Endodermal cell (in vitro differentiated cells): ENCODE data around the gene BUB1B. TPM values are rescaled to one million over a fixed set of nuclear protein-coding genes. Genes with fewer than 3 reads are reported as not detected.

Experiments
- DNase-seq: peaks from one replicate; pipeline ENCODE4 v3.0.0-alpha.2; 2017
- H3K27ac ChIP-seq: 2 replicates; pipeline ENCODE4 v1.5.1; 2013; ENCODE audit warnings: mild to moderate bottlenecking, low read depth, low read length, moderate library complexity
- H3K27me3 ChIP-seq: 2 replicates; pipeline ENCODE4 v1.6.1; 2013; ENCODE audit warnings: mild to moderate bottlenecking, low read length, moderate library complexity; ENCODE audit not compliant: insufficient read depth, control insufficient read depth, poor library complexity, severe bottlenecking
- H3K36me3 ChIP-seq: 2 replicates; pipeline ENCODE4 v1.7.0; 2013; ENCODE audit warnings: mild to moderate bottlenecking, low read length, moderate library complexity; ENCODE audit not compliant: control insufficient read depth, insufficient read depth
- H3K4me1 ChIP-seq: one replicate; pipeline ENCODE4 v1.7.0; 2013; ENCODE audit warnings: low read length; ENCODE audit not compliant: control insufficient read depth, insufficient read depth
- H3K4me3 ChIP-seq: 2 replicates; pipeline ENCODE4 v1.5.1; 2013; ENCODE audit warnings: mild to moderate bottlenecking, low read length, moderate library complexity
- H3K9ac ChIP-seq: 2 replicates; pipeline ENCODE4 v1.6.1; 2013; ENCODE audit warnings: mild to moderate bottlenecking, low read length, moderate library complexity; ENCODE audit not compliant: poor library complexity, severe bottlenecking; ENCODE audit errors: extremely low read depth
- H3K9me3 ChIP-seq: 2 replicates; pipeline ENCODE4 v1.6.1; 2013; ENCODE audit warnings: mild to moderate bottlenecking, low read length, moderate library complexity; ENCODE audit not compliant: control insufficient read depth
- H3K27ac Mint-ChIP-seq: 2 replicates; pipeline ENCODE4 v1.8.0; 2020; ENCODE audit warnings: mixed read lengths
- H3K27me3 Mint-ChIP-seq: 2 replicates; pipeline ENCODE4 v1.8.0; 2021; ENCODE audit warnings: mild to moderate bottlenecking, mixed read lengths; ENCODE audit not compliant: insufficient read depth
- H3K36me3 Mint-ChIP-seq: 2 replicates; pipeline ENCODE4 v1.8.0; 2020; ENCODE audit warnings: low read depth, mixed read lengths
- H3K4me1 Mint-ChIP-seq: 2 replicates; pipeline ENCODE4 v1.8.0; 2020; ENCODE audit warnings: mixed read lengths
- H3K4me3 Mint-ChIP-seq: 2 replicates; pipeline ENCODE4 v1.8.0; 2020; ENCODE audit warnings: mild to moderate bottlenecking, moderate library complexity, mixed read lengths
- H3K9me3 Mint-ChIP-seq: 2 replicates; pipeline ENCODE4 v1.8.0; 2020; ENCODE audit warnings: mild to moderate bottlenecking, mixed read lengths
- WGBS, 2 experiments: methylation state at CpG; one replicate each; pipeline versions ENCODE4 v1.1.5 to v1.1.7; 2013; ENCODE audit warnings: missing lambda C conversion rate in 2 of 2, mixed read lengths in 1 of 2; ENCODE audit not compliant: insufficient coverage in 1 of 2, insufficient read length in 1 of 2; 5-methylcytosine and 5-hydroxymethylcytosine counted together
- total RNA-seq, 2 donors: library from RNA; stranded (reverse); fragmentation: NEBNext Ultra II Directional in 1 of 2; extraction: Animal tissue kit (Norgen Biotek cat#: 25700) in 1 of 2; gene quantifications; 2 replicates in 1 of 2; 3 replicates in 1 of 2; pipeline ENCODE4 v1.2.1, GENCODE V29; 2021
- TF ChIP-seq, protein P1 (sequence below): fragments of 200-600 bp; sonication (generic); conservative IDR thresholded peaks from 2 replicates; pipeline ENCODE4 v1.5.0; 2021; ENCODE audit warnings: antibody characterized with exemption, mild to moderate bottlenecking

BUB1B gene
- total RNA-seq, 2 donors from 2014 or later = 58.6 to 108 TPM

DNA sequence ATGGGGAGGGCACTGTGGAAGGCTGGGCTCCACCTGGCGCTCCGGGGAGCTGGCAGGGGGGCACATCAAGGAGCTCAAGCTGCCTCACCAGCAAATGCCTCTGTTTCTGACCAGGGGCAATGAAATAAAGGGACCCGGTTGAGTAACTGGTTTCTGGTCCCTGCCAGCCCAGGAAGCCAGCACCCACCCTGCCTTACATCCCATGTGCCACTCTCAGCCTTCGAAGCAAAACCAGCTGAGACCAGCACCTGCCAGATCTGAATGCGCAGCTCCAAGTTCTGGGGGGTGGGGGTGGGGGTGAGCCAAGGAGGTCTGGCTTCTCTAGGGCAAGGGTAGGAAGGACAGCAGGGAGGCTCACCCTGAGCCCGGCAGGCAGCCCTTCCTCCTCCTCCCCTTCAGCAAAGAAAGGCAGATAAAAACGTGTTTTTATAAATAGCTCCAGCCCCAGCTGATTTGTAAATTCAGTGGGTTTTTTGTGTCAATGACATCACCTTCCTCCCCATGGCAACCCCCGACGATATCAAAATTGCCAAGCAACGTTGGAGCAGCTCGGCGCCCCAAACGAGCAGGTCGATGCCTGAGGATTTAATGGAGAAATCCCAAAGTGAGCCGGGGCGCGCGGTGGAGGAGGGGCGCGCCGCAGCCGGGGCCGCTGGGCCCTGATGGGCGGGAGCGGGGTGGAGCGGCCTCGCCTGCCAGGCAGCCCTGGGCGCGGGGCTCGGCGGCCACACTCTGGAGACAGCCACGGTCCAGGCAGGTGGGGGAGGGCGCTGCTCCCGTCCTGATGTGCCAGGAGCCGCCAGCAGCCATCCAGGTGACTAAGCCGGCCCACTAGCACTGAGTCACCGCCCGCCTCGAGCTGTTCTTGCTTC, 77.9 kb downstream of the BUB1B start, which contains the start of gene PAK6:
Gene PAK6 (plus strand): TSS at position 532 of the 872 bp plus-strand sequence. CDS start 25,723 bp downstream, outside the sequence.
- H3K4me1 ChIP-seq = peaks cover 3% of the 10 kb centered on the region
- WGBS, 2 experiments = 6 to 9% methylated on average over 25 to 39 of the region's 39 CpGs
- Mint-ChIP-seq H3K9me3 (no peaks in the 10 kb centered on the region), H3K4me3 (peak within 1 kb of the TSS; percentile 39), H3K27ac (peak within 1 kb of the TSS; percentile 19), H3K27me3 (peaks cover 29% of the 10 kb centered on the region), H3K36me3 (no peaks in the 10 kb centered on the region), H3K4me1 (peaks cover 17% of the 10 kb centered on the region)
- no peak within 1 kb of the TSS for H3K9ac ChIP-seq
- H3K27me3 ChIP-seq = peaks cover 16% of the 10 kb centered on the region
- no peaks in the 10 kb centered on the region for H3K9me3 ChIP-seq
- no peaks in the 10 kb centered on the region for H3K36me3 ChIP-seq
- peak within 1 kb of the TSS; percentile 69 for H3K4me3 ChIP-seq
- peak; percentile 96 for DNase-seq
- no peak within 1 kb of the TSS for H3K27ac ChIP-seq
- TF ChIP-seq, protein P1, sequence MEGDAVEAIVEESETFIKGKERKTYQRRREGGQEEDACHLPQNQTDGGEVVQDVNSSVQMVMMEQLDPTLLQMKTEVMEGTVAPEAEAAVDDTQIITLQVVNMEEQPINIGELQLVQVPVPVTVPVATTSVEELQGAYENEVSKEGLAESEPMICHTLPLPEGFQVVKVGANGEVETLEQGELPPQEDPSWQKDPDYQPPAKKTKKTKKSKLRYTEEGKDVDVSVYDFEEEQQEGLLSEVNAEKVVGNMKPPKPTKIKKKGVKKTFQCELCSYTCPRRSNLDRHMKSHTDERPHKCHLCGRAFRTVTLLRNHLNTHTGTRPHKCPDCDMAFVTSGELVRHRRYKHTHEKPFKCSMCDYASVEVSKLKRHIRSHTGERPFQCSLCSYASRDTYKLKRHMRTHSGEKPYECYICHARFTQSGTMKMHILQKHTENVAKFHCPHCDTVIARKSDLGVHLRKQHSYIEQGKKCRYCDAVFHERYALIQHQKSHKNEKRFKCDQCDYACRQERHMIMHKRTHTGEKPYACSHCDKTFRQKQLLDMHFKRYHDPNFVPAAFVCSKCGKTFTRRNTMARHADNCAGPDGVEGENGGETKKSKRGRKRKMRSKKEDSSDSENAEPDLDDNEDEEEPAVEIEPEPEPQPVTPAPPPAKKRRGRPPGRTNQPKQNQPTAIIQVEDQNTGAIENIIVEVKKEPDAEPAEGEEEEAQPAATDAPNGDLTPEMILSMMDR = no peak

DNA sequence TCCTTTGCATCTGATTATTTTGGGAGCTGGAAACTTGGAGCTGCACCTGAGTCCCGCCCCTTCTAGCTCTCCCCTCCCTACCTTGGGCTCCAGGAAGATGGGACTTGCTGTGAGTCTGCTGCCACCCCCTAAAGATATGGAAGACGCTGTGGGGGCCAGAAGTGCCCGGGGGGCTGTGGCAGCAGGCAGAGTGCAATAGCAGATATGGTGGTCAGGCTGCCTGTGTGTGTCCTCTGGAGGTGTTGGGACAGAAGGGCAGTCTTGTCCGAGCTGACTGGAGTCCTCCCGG, 78.5 kb downstream of the BUB1B start:
- 45% methylated on average over 5 of the region's 5 CpGs; no CpG with 5 or more reads in 1 of the 2 experiments for WGBS, 2 experiments
- H3K4me3 Mint-ChIP-seq = peak overlapping the region; percentile 39
- Histone ChIP-seq H3K4me1 (peaks cover 3% of the 10 kb centered on the region), H3K4me3 (peak overlapping the region; percentile 69), H3K36me3 (no peaks in the 10 kb centered on the region), H3K9ac (no peak overlapping the region), H3K27ac (no peak overlapping the region), H3K9me3 (no peaks in the 10 kb centered on the region), H3K27me3 (peaks cover 16% of the 10 kb centered on the region)
- TF ChIP-seq, protein P1 = no peak
- no peaks in the 10 kb centered on the region for H3K36me3 Mint-ChIP-seq
- H3K27me3 Mint-ChIP-seq = peaks cover 29% of the 10 kb centered on the region
- peak overlapping the region; percentile 19 for H3K27ac Mint-ChIP-seq
- DNase-seq = no peak
- peaks cover 17% of the 10 kb centered on the region for H3K4me1 Mint-ChIP-seq
- H3K9me3 Mint-ChIP-seq = no peaks in the 10 kb centered on the region

DNA sequence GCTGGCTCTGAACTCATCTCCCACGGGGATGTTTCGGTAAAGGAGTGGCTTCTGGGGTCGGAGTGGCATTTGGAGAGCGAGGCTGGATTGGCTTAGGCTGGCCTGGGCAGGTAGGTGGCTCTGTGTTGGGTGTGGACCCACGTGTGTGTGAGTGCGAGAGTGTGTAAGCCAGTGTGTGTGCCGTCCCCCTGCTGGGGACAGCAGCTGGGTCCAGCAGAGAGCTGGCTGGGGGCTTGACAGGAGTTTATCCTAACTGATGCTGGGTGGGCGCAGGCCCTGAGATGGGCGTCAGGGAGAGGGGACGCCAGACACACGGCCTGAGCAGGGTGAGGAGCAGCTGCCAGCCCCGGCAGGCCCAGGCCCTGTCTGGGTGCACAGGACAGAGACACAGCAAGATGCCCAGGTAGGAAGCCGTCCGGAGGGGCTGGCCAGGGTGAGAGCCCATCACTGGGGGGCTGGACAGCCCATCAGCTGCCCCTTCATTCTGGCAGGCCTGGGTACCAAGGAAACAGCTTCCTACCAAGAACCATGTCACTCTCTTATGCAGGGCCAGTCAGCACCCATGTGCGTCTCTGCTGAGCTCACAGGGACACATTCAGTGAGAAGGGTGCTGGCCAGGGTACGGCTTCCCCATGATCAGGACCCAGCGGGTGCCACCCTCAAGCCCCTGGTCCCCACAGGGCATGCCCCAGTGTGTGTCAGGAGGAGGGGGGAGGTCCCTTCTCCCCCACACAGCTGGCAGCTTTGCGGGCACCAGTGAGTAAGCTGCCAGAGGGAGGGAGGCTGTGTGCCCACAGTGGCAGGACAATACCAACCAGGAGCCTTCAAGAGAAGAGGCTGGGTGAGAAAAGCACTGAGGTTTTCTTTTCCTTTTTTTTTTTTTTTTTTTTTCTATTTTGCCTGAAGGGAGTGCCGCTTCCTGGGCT, 79.1 kb downstream of the BUB1B start:
- no peak overlapping the region for H3K9ac ChIP-seq
- no peak overlapping the region for H3K4me3 ChIP-seq
- peak; percentile 47 for DNase-seq

More for the DNA sequence above, 79.1 kb downstream of the BUB1B start:
- Mint-ChIP-seq H3K4me1 (peaks cover 11% of the 10 kb centered on the region), H3K9me3 (no peaks in the 10 kb centered on the region), H3K36me3 (no peaks in the 10 kb centered on the region), H3K27me3 (peaks cover 29% of the 10 kb centered on the region), H3K27ac (peak overlapping the region; percentile 19), H3K4me3 (peak overlapping the region; percentile 39)
- H3K27ac ChIP-seq = no peak overlapping the region
- no peaks in the 10 kb centered on the region for H3K9me3 ChIP-seq
- H3K36me3 ChIP-seq = no peaks in the 10 kb centered on the region
- TF ChIP-seq, protein P1 = no peak
- peaks cover 16% of the 10 kb centered on the region for H3K27me3 ChIP-seq
- WGBS, 2 experiments = 89 to 90% methylated on average over 10 to 19 of the region's 19 CpGs
- H3K4me1 ChIP-seq = peaks cover 3% of the 10 kb centered on the region
